Effector memory CD4-positive, alpha-beta T cell (primary cell): ENCODE data around the gene UBE2G1.
"Not testable (repeated sequence)": the region's sequence is repeated elsewhere in the genome, so short reads cannot be mapped to it uniquely, and the experiment has no call there.

Experiments used
- DNase-seq, 3 donors: peaks; one replicate each; pipeline ENCODE4 v3.0.0-alpha.2; 2020
- H3K27ac ChIP-seq: 2 replicates; pipeline ENCODE4 v1.7.0; 2013; ENCODE audit warnings: mild to moderate bottlenecking, low read length, moderate library complexity; ENCODE audit not compliant: insufficient read depth, poor library complexity, severe bottlenecking
- H3K27me3 ChIP-seq: replicated peaks from 2 replicates; pipeline ENCODE4 v1.7.0; 2013; ENCODE audit warnings: mild to moderate bottlenecking, low read length; ENCODE audit not compliant: insufficient read depth, control insufficient read depth, poor library complexity, severe bottlenecking
- H3K36me3 ChIP-seq: 2 replicates; pipeline ENCODE4 v1.7.0; 2013; ENCODE audit warnings: mild to moderate bottlenecking, low read length, moderate library complexity; ENCODE audit not compliant: control insufficient read depth, insufficient read depth
- H3K4me1 ChIP-seq: 2 replicates; pipeline ENCODE4 v1.7.0; 2013; ENCODE audit warnings: low read length, mild to moderate bottlenecking; ENCODE audit not compliant: control insufficient read depth, insufficient read depth, poor library complexity, severe bottlenecking
- H3K4me3 ChIP-seq: 2 replicates; pipeline ENCODE4 v1.7.0; 2013; ENCODE audit warnings: low read length, low read depth, mild to moderate bottlenecking; ENCODE audit not compliant: insufficient read depth, poor library complexity, severe bottlenecking
- H3K9me3 ChIP-seq: 2 replicates; pipeline ENCODE4 v1.7.0; 2013; ENCODE audit warnings: mild to moderate bottlenecking, low read length, moderate library complexity; ENCODE audit not compliant: control insufficient read depth

The UBE2G1 gene

GRCh38 chr17:4397840-4398239 is 31.4 kb upstream of the UBE2G1 start:
- no peaks in the 10 kb centered on the region for H3K27me3 ChIP-seq
- no peaks in the 10 kb centered on the region for H3K4me1 ChIP-seq
- H3K27ac ChIP-seq: no peak overlapping the region
- no peak for DNase-seq
- H3K36me3 ChIP-seq: no peaks in the 10 kb centered on the region
- H3K9me3 ChIP-seq: no peaks in the 10 kb centered on the region
- H3K4me3 ChIP-seq: no peak overlapping the region

DNA sequence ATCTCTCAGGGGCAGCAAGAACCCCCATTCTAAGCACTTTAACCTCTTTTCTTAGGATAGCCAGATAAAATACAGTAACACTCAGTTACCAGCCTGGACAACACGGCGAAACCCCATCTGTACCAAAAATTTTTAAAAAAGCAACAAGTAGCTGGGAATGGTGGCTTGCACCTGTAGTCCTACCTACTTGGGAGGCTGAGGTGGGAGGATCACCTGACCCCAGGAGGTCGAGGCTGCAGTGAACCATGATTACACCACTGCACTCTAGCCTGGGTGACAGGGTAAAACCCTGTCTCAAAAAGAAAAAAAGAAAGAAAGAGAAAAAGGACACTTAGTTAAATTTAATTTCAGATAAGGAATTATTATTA is 28.6 kb upstream of the UBE2G1 start:
- no peak for DNase-seq
- H3K36me3 ChIP-seq: no peaks in the 10 kb centered on the region
- no peak overlapping the region for H3K27ac ChIP-seq
- H3K9me3 ChIP-seq: no peaks in the 10 kb centered on the region
- no peaks in the 10 kb centered on the region for H3K27me3 ChIP-seq
- H3K4me1 ChIP-seq: no peaks in the 10 kb centered on the region
- H3K4me3 ChIP-seq: no peak overlapping the region

DNA sequence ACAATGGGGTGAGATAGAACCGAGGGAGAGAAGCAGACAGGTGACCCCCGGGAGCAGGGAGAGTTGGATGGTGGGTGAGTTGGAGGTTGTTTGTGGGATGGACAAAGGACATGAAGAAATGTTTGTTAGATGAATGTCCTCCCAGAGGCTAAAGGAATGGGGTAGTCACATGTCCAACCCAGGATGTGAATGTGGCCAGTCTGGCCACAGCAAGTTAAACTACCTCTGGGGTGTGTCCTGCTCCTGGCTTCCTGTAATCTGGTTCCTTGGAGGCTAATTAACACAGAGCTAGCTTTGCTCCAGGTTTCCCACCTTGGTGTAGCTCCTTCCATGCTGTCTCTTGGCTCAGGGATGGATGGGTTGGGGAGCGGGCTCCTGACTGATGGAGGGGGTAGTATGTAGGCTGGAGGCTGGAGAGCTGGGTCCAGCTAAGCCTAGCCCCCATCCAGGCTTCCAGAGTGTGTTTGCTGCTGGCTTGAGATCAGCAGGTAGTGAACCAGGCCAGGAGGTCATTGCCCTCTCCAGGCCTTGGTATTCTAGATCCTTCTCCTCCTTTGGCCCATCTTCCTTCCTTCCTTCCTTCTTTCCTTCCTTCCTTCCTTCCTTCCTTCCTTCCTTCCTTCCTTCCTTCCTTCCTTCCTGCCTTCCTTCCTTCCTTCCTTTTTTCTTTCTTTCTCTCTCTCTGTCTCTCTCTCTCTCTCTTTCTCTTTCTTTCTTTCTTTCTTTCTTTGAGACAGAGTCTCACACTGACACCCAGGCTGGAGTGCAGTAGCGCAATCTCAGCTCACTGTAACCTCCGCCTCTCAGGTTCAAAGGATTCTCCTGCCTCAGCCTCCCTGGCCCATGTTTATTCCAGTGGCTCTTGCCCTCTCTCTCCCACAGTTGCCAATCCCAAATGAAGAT is 28.0 kb upstream of the UBE2G1 start:
- Histone ChIP-seq H3K27ac (no peak overlapping the region), H3K4me3 (no peak overlapping the region)
- no peak for DNase-seq

DNA sequence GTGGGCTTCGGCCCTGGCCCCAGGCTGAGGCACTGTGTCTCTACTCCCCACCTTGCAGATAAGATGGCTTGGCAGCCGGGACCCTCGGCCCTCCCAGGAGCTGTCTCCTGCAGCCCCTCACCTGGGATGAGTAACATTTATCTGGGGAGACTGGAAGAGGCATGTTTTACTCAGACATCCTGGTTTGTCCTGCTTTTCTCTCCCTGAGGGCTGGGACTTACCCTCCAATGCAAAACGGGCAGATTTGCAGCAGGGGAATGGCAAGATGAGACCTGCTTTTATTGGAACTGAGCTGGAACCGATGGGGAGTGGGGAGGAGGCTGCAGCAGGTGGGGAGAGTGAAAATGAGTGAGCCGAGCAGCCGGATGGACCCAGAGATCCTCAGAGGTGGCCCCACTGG is 27.3 kb upstream of the UBE2G1 start:
- Histone ChIP-seq H3K27ac (no peak overlapping the region), H3K36me3 (no peaks in the 10 kb centered on the region), H3K4me3 (no peak overlapping the region), H3K9me3 (no peaks in the 10 kb centered on the region), H3K27me3 (no peaks in the 10 kb centered on the region), H3K4me1 (no peaks in the 10 kb centered on the region)
- DNase-seq: no peak

More for the DNA sequence above, 28.0 kb upstream of the UBE2G1 start:
- no peaks in the 10 kb centered on the region for H3K4me1 ChIP-seq
- no peaks in the 10 kb centered on the region for H3K9me3 ChIP-seq
- no peaks in the 10 kb centered on the region for H3K27me3 ChIP-seq
- H3K36me3 ChIP-seq: no peaks in the 10 kb centered on the region

DNA sequence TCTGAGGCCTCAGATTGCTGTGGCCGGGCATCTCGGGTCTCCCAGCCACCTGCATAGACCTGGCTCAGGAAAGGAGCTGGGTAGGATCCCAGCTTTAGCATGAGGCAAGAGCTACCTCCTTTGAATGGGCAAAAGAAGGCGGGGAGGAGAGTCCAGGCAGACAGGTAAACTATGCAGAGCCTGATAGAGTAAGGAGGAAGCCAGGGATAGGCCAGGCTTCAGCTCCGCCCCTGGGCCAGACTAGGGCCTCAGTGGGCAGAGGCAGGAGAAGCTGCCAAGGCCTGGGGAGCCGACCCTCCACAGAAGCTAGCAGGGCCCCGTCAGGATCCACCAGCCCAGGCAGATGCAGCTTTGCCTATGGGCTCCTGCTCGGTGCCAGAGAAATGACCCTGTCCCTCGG is 22.6 kb upstream of the UBE2G1 start:
- no peaks in the 10 kb centered on the region for H3K4me1 ChIP-seq
- no peaks in the 10 kb centered on the region for H3K27me3 ChIP-seq
- no peak overlapping the region for H3K27ac ChIP-seq
- H3K36me3 ChIP-seq: no peaks in the 10 kb centered on the region
- DNase-seq: no peak
- no peaks in the 10 kb centered on the region for H3K9me3 ChIP-seq
- no peak overlapping the region for H3K4me3 ChIP-seq

GRCh38 chr17:4387137-4387536 is 20.7 kb upstream of the UBE2G1 start:
- H3K27me3 ChIP-seq: no peaks in the 10 kb centered on the region
- no peaks in the 10 kb centered on the region for H3K36me3 ChIP-seq
- H3K9me3 ChIP-seq: no peaks in the 10 kb centered on the region
- DNase-seq: no peak
- H3K4me1 ChIP-seq: no peaks in the 10 kb centered on the region
- no peak overlapping the region for H3K4me3 ChIP-seq
- no peak overlapping the region for H3K27ac ChIP-seq

DNA sequence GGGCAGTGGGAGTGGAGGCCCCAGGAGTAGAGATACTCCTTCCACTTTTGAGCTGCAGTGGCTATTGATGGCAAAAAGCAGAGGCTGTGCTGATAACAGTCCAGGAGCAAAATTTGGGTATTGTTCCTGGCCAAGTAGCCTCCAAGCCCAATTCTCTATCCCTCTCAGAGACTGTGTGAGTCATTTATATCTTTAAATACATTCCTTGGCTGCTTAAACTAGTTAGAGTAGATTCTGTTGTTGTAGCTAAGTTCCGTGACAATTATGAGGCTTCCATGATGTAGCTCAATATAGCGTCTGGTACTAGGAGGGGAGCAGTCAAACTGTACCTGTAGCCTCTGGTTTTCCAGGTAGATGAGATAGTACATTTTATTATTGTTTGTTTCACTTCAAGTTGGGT is 19.9 kb upstream of the UBE2G1 start:
- Histone ChIP-seq H3K4me3 (no peak overlapping the region), H3K27ac (no peak overlapping the region), H3K27me3 (no peaks in the 10 kb centered on the region), H3K9me3 (no peaks in the 10 kb centered on the region), H3K36me3 (no peaks in the 10 kb centered on the region), H3K4me1 (no peaks in the 10 kb centered on the region)
- DNase-seq: no peak

DNA sequence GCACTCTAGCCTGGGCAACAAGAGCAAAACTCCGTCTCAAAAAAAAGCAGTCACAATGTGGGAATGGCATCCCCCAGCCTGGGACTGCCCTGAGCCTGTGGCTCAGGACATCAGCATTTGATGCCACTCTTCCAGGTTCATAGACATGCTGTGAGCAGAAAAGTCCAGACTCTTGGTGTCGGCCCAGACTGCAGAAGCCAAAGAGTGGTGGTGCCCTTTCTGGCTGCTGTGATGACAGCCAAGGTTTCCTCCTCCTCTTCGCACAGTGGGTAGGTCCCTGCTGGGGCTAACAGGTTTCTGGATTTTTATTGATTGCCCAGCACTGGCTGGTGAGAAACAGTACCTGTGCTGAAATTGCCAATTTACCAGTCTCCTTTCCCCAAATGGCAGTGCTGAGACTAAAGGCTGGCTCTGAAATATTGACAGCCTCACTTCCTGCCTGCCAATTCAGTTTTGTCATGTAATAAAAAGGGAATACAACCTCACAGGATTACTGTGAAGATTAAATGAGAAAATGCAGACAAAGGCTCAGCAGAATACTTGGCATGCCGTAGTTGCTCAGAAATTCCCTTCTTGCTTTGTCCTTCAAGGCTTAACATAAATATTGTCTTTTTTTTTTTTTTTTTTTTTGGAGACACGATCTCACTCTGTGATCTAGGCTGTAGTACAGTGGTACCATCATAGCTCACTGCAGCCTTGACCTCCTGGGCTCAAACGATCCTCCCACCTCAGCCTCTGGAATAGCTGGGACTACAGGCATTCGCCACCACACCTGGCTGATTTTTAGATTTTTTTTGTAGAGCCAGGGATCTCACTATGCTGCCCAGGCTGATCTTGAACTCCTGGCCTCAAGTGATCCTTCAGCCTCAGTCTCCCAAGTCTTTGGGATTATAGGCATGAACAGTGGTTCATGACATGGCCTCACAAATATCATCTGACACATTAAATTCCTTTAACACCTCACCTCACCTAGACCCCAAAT is 15.5 kb upstream of the UBE2G1 start:
- Histone ChIP-seq H3K9me3 (no peaks in the 10 kb centered on the region), H3K27me3 (no peaks in the 10 kb centered on the region)
- DNase-seq: no peak

GRCh38 chr17:4378626-4379025 is 12.2 kb upstream of the UBE2G1 start:
- peaks cover 7% of the 10 kb centered on the region for H3K4me1 ChIP-seq
- H3K27me3 ChIP-seq: no peaks in the 10 kb centered on the region
- H3K27ac ChIP-seq: no peak overlapping the region
- no peak for DNase-seq
- H3K4me3 ChIP-seq: no peak overlapping the region
- no peaks in the 10 kb centered on the region for H3K36me3 ChIP-seq
- no peaks in the 10 kb centered on the region for H3K9me3 ChIP-seq

More for the DNA sequence above, 15.5 kb upstream of the UBE2G1 start:
- no peak overlapping the region for H3K27ac ChIP-seq
- no peaks in the 10 kb centered on the region for H3K4me1 ChIP-seq
- H3K36me3 ChIP-seq: no peaks in the 10 kb centered on the region
- no peak overlapping the region for H3K4me3 ChIP-seq

DNA sequence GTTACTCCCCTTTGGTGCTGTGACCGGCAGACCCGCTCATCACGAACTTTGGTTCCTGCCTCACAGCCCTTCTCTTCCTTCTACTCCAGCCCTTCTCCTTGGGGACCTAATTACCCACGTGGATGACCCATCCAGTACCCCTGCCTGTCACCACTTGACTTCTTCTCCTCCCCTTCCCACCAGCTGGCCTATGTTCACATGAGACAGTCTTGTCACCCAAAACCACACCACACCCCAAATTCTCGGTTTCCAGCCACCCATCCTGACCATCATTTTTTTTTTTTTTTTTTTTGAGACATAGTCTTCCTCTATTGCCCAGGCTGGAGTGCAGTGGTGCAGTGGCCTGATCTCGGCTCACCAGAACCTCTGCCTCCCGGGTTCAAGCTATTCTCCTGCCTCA is 10.8 kb upstream of the UBE2G1 start:
- H3K27ac ChIP-seq, H3K9me3 ChIP-seq, H3K27me3 ChIP-seq, H3K36me3 ChIP-seq, H3K4me1 ChIP-seq, H3K4me3 ChIP-seq, DNase-seq: not testable (repeated sequence)
